ENCODE measurements around the gene DIPK1A.

Gene DIPK1A

DNA sequence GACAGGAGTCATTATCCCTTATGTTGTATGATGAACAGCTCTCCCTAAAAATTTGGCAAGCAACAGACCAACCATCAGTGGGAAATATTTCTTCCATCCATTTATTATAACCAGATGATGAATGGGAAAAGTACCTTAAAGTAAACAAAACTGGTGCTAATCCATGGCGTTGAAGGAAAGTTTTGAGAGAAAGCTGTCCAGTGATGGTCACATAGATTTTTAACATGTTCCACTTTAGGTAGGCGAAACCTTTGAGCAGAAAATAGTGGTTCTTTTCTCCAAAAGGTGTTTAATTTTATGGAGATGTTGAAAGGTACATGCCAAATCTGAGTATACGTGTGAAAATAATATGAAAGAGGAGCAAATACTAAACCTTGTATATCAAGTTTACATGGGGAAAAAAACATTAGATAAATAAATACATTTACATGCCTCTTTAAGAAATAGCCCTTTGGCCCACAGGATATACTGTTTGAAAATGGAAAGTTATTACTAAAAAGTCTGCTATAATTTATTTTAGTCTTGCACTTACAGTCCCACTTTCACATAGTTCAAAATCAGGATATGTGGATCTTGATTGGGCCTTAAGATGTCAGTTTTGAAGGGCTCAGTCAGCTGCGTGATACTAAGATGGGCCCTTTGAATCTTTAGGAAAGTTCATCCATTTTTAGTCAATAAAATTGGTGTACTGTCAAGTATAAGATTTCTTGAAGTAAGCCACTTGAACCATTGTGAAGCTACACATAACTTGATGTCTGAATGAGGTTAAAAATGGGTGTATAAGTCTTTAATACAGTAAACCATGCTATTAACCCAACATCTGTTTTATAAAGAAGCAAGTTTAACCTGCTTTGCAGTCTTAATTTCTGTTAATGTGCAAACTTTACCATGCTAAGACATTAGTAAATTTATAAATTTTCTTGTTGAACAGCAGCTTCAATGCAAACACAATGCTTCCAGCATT, 118.9 kb downstream of the DIPK1A start:
- no peak for DNase-seq (ENCODE audit: low read depth in 2 of 2)

DNA sequence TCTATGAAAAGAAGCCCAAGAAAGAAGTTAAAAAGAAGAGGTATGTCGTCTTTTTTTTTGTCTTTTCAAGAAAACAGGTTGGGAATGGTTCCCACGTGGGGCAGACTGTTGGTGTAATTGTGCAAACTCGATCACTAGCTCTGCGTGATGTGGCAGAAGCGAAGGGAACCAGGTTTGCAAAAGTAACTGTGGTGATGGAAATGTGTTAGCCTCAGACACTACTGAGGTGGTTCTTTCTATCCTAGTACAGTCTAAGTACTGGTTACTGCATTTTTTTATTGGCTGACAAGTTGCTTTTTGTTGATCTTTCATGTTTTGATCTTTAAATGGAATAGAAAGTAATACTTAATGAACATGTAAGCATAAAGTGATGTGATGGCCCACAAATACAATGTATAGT, 120.7 kb downstream of the DIPK1A start:
- no peak for DNase-seq (ENCODE audit: low read depth in 2 of 2)

- DNase-seq (ENCODE audit: low read depth in 2 of 2): no peak
Measured at GRCh38 chr1:92839442-92839841, 121.8 kb downstream of the DIPK1A start.

DNA sequence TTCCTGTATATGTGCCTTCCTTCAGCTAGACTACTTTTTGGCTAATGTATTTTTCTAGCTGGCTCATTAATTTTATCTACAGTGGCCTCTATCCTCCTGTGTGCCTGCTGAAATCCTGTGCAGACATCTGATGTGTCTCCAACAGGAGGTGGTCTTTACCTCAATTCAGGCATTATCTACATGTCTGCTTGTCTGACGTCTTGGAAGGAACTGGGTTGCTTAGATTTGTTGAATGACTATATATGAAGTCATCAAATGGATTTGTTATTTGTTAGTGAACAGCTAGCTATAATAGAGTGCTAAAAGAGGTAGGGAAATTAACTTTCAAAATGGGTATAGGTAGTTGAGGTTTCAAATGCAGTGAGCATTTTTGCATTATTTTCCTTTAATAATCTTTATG, 122.7 kb downstream of the DIPK1A start:
- no peak for DNase-seq (ENCODE audit: low read depth in 2 of 2)

DNA sequence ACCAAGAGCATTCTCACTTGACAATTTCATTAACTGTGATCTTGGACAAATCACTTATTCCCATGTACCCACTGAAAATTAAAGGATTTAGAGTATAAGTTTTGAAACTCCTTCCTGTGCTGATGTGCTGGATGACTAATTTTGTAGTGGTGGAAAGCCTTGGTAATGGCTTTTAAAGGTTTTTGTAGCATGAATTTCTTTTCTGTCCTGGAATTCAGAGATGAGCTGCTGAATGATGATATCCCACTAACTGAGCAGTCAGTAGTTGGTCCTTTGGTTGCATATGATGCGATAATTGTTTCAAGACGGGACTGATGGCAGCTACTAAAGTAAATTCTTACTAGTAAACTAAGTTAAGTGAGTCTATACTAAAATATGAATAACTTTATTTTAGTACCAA, 124.2 kb downstream of the DIPK1A start:
- DNase-seq (ENCODE audit: low read depth in 2 of 2): no peak

GRCh38 chr1:92834617-92835016, 126.6 kb downstream of the DIPK1A start:
- DNase-seq (ENCODE audit: low read depth in 2 of 2): no peak

- no peak for DNase-seq (ENCODE audit: low read depth in 2 of 2)
Measured at GRCh38 chr1:92833840-92834239, 127.4 kb downstream of the DIPK1A start.

DNA sequence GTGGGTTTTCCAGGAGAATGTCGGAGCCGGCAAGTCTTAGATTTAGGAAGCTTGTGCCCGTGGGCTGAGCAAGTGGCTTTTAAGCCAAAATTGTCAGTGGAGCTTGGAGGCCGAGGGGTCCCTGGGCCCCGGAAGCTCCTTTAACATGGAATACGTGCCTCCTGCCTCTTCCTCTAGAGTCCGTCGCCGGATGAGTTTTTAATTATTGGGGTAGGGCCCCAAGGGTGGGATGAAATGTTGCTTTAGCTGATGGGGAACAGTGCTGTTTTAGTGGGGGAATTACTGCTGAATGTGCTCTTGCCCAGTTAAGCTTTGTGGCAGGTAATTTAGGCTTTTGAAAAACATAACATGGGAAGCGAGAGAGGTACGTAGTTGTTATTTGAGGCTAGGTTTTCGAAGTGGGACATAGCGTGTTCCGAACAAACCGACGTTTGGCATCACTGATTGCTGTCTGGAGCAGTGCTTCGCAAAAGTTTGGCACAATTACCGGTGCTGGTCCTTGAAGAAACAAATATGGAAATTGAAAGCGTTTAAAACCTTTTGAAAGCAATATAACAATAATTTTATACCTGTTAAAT, 128.6 kb downstream of the DIPK1A start:
- DNase-seq (ENCODE audit: low read depth in 2 of 2): no peak

DNA sequence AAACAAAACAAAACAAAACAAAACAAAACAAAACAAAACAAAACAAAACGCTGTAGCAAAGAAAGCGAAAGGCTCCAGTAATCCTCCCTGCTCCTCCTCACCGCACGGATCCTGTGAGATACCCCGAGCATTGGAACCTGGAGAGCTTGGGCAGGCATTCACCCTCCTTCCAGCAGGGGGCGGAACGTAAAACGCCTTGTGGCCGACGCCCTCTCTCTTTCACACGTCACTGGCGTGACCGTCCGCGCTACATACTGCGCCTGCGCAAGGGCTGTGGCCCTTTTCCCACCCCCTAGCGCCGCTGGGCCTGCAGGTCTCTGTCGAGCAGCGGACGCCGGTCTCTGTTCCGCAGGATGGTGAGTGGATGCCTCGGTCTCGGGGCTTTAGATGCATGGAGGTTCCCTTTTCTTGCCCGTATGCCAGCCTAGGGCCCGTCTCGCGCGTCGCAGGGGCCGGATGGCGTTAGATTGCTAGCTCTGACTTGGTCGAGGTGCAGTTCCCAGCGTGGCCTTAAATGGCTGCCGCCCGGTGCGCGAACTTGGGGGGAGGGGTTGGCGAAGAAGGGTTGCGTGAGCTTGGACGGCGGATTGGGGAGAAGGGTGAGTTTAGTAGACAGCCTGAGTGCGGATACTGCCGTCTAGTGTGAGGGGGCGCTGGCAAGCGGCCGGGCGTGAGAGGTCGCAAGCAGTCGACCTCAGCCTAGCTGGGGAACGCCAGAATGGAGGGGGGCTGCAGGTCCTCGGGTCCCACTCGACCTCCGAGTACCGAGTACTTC, 129.3 kb downstream of the DIPK1A start, which contains the start of gene RPL5:
Gene RPL5, plus strand, starts transcription at position 279 of the 775 bp plus-strand sequence. Its CDS starts 75 bp downstream, at position 354.
- DNase-seq (ENCODE audit: low read depth in 2 of 2): peak; percentile 94 to 95

DNA sequence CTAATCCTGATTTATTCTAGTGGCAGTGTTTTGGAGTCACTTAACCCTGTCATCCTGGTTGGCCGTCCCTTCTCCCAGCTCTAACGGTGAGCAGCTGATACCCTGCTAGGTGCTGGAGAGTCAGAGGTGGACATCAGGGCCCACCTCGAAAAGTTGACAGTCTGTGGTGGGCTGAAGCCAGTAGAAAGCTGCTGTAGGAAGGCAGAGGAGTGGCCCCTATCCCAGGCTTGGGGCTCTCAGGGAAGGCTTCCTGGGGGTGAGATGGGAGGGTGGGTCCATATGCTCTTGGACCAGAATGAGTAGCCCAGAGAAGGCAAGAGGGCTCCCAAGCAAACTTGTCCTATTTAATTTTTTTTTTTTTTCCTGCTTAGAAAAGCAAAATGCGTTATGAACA, 129.9 kb downstream of the DIPK1A start:
- DNase-seq (ENCODE audit: low read depth in 2 of 2): no peak

GRCh38 chr1:92826792-92827191, 134.5 kb downstream of the DIPK1A start:
- DNase-seq (ENCODE audit: low read depth in 2 of 2): no peak

- DNase-seq (ENCODE audit: low read depth in 2 of 2): no peak
Measured at GRCh38 chr1:92822879-92823278, 138.4 kb downstream of the DIPK1A start.

- DNase-seq (ENCODE audit: low read depth in 2 of 2): no peak
Measured at GRCh38 chr1:92820551-92820950, 140.7 kb downstream of the DIPK1A start.

DNA sequence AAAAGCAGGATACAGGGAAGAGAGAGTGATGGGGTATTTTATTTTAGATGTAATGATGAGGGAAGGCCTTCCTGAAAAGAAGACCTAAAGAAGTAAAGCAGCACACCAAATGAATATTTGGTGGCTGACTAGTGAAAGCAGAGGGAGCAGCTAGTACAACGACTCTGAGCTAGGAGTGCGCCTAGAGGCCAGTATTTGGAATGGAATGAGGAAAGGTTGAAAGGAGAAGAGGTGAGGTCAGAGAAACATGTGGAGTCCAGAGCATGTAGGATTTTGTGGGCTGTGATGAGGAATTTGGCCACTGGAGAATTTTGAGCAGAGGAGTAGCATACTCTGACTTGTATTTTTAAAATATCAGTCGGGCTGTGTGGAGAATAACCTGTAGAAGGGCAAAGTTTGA, 141.2 kb downstream of the DIPK1A start:
- no peak for DNase-seq (ENCODE audit: low read depth in 2 of 2)

GRCh38 chr1:92817986-92818764, 143.1 kb downstream of the DIPK1A start:
- no peak for DNase-seq (ENCODE audit: low read depth in 2 of 2)

- DNase-seq (ENCODE audit: low read depth in 2 of 2): no peak
Measured at GRCh38 chr1:92817137-92817697, 144.0 kb downstream of the DIPK1A start.

- DNase-seq (ENCODE audit: low read depth in 2 of 2): no peak
Measured at GRCh38 chr1:92816732-92817131, 144.5 kb downstream of the DIPK1A start.

DNA sequence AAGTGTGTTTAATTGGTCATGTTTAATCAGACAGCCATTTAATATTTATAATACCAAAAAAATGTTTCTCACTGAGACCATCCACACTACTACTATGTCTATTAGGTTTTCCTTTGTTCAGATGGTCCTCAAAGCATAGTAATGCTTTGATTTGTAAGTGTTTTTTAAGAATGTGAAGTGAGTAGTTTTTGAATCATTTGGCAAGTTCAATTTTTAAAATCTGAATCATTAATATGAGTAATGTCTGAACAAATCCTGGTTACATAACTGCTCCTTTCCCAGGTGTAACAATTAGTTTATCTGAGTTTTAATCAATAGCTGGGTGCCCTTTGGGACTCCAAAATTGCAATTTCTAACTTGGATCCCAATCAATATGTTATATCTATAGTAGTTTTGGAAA, 152.9 kb downstream of the DIPK1A start:
- no peak for DNase-seq (ENCODE audit: low read depth in 2 of 2)

- no peak for DNase-seq (ENCODE audit: low read depth in 2 of 2)
Measured at GRCh38 chr1:92805216-92805615, 156.0 kb downstream of the DIPK1A start.

- DNase-seq (ENCODE audit: low read depth in 2 of 2): no peak
Measured at GRCh38 chr1:92804721-92805201, 156.5 kb downstream of the DIPK1A start.

Measured in stimulated activated CD8-positive, alpha-beta memory T cell treated with anti-CD3 and anti-CD28 coated beads, Interleukin-15, amount 100 ng/mL, for 4 hours (primary cell).